Right cardiac atrium (tissue), 5 donors: Measurements from ENCODE around the gene IL36RN. TPM values are rescaled to one million over a fixed set of nuclear protein-coding genes. Genes with fewer than 3 reads are reported as not detected.

Source experiments
- ATAC-seq, 2 donors: fragments of 200-7000 bp; cut with Tn5 transposase; one replicate each; pipeline versions ENCODE4 v1.8.0 to v1.9.1; 2020; ENCODE audit warnings: moderate library complexity in 2 of 2, mild to moderate bottlenecking in 1 of 2
- DNase-seq, 3 donors: peaks; one replicate each; pipeline ENCODE4 v3.0.0-alpha.2; 2020
- H3K27ac ChIP-seq: one replicate; pipeline ENCODE4 v1.5.1; 2013; ENCODE audit warnings: mild to moderate bottlenecking, low read length, control low read depth, moderate library complexity
- H3K27me3 ChIP-seq: one replicate; pipeline ENCODE4 v1.6.1; 2013; ENCODE audit not compliant: control insufficient read depth, insufficient read depth
- H3K4me1 ChIP-seq: one replicate; pipeline ENCODE4 v1.6.1; 2013; ENCODE audit warnings: low read length; ENCODE audit not compliant: control insufficient read depth, insufficient read depth
- H3K4me3 ChIP-seq: one replicate; pipeline ENCODE4 v1.5.1; 2013; ENCODE audit warnings: low read length, control low read depth
- H3K9me3 ChIP-seq: one replicate; pipeline ENCODE4 v1.6.1; 2013; ENCODE audit warnings: low read length; ENCODE audit not compliant: control insufficient read depth
- WGBS: extraction: QIAGEN DNeasy Blood & Tissue Kit; methylation state at CpG from one replicate; pipeline ENCODE4 v1.1.7; 2013; 5-methylcytosine and 5-hydroxymethylcytosine counted together
- intact Hi-C, 4 donors: fragments of 100-400 bp; cut with DNase I; formaldehyde crosslinking; loops; one replicate each; pipeline versions ENCODE4 v1.11.0 to v1.14.0; 2022 to 2023
- polyA plus RNA-seq: library from polyadenylated mRNA; stranded (reverse); fragments of 200-250 nt; gene quantifications from one replicate; pipeline ENCODE4 v1.2.3, GENCODE V29; 2013
- total RNA-seq, 4 donors: library from RNA; stranded (reverse); fragmentation: NEBNext Ultra II Directional; extraction: Animal tissue kit (Norgen Biotek cat#: 25700); gene quantifications; one replicate each; pipeline ENCODE4 v1.2.1, GENCODE V29; 2021
- donor health status: healthy with polysubstance abuse.
- donor health status: DM: no; HTN: yes; CAD: no.
- donor health status: DM: no; HTN: no; CAD: no.
- donor health status: DM: no; HTN: yes; CAD: no; lungs with severe emphysema.
- donor health status: DM: yes; HTN: yes; CAD: no.

Gene IL36RN
- total and polyA plus RNA-seq, 5 donors: not detected

GRCh38 chr2:113050921-113051895 is 7.8 kb upstream of the IL36RN start:
- H3K27me3 ChIP-seq: no peaks in the 10 kb centered on the region
- H3K4me1 ChIP-seq: no peaks in the 10 kb centered on the region
- 93% methylated on average over 38 of the region's 38 CpGs for WGBS
- H3K9me3 ChIP-seq: no peaks in the 10 kb centered on the region
- intact Hi-C loops: no loop called here
- DNase-seq: peak in 1 of 3 donors; percentile 42
- no peak for ATAC-seq
- no peak overlapping the region for H3K27ac ChIP-seq
- H3K4me3 ChIP-seq: no peak overlapping the region

DNA sequence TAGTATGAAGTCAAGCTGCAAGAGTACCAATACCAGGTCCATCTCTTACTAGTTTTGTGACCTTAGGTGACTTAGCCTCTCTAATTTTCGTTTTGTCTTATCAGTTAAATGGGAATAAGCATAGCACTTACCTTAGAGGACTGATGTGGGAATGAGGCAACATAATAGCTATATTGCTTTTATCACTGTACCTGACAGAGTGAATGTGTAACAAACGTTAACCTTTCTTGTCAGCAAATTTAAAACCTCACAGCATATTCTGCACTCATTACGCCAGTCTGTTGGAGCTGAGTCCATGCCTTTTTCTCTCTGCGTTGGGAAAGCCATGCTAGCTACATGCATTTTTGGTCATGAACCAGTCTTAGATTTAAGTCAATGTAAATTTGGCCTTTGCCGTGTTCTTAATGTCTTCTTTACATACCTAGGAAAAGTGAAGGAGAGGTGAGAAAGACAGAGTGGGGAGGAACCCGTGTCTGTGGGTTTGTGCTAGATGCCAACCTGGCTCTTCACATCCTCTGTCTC is 6.5 kb upstream of the IL36RN start, which contains the start of gene IL36B:
Gene IL36B, minus strand, starts transcription at position 472 of the 522 bp plus-strand sequence.
- Histone ChIP-seq H3K27ac (no peak within 1 kb of the TSS), H3K4me3 (no peak within 1 kb of the TSS), H3K4me1 (no peaks in the 10 kb centered on the region), H3K27me3 (no peaks in the 10 kb centered on the region), H3K9me3 (no peaks in the 10 kb centered on the region)
- intact Hi-C loops: no loop called here
- ATAC-seq (no peak), DNase-seq (no peak)
- WGBS: 69% methylated on average over 6 of the region's 6 CpGs

- H3K4me3 ChIP-seq: no peak overlapping the region
- H3K27me3 ChIP-seq: no peaks in the 10 kb centered on the region
- intact Hi-C loops: no loop called here
- no peak for ATAC-seq
- H3K27ac ChIP-seq: no peak overlapping the region
- WGBS: 71% methylated on average over 3 of the region's 3 CpGs
- no peak for DNase-seq
- no peaks in the 10 kb centered on the region for H3K4me1 ChIP-seq
- H3K9me3 ChIP-seq: no peaks in the 10 kb centered on the region
Measured at GRCh38 chr2:113053666-113054065, 5.3 kb upstream of the IL36RN start.

- no peak for DNase-seq
- Histone ChIP-seq H3K4me1 (no peaks in the 10 kb centered on the region), H3K27ac (no peak overlapping the region), H3K27me3 (no peaks in the 10 kb centered on the region), H3K9me3 (no peaks in the 10 kb centered on the region), H3K4me3 (no peak overlapping the region)
- intact Hi-C loops: no loop called here
- ATAC-seq: no peak
Measured at GRCh38 chr2:113054066-113054465, 4.9 kb upstream of the IL36RN start.

GRCh38 chr2:113056521-113056920 is 2.5 kb upstream of the IL36RN start:
- DNase-seq: no peak
- WGBS: 62% methylated on average over 1 of the region's 1 CpG
- no peak for ATAC-seq
- no peak overlapping the region for H3K4me3 ChIP-seq
- no peaks in the 10 kb centered on the region for H3K27me3 ChIP-seq
- H3K4me1 ChIP-seq: no peaks in the 10 kb centered on the region
- no peak overlapping the region for H3K27ac ChIP-seq
- no peaks in the 10 kb centered on the region for H3K9me3 ChIP-seq
- intact Hi-C loops: no loop called here

DNA sequence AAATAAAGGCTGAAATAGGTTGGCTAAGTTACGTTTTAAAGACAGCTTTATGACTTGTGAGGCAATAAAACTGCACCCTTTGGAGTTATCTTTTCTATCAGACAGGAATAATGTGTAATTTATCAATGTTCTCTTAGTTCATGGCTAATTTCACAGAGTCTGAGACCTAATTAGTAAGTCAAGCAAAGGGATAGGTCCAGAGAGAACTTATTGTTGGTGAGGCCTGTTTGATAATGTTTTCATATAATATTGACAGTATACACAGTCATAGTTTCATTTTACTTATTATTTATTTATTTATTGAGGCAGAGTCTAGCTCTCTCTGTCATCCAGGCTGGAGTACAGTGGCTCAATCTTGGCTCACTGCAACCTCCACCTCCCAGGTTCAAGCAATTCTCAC is 1.9 kb upstream of the IL36RN start:
- intact Hi-C loops: no loop called here
- no peak for DNase-seq
- no peak for ATAC-seq
- 76% methylated on average over 1 of the region's 1 CpG for WGBS
- no peaks in the 10 kb centered on the region for H3K27me3 ChIP-seq
- H3K4me1 ChIP-seq: no peaks in the 10 kb centered on the region
- no peaks in the 10 kb centered on the region for H3K9me3 ChIP-seq
- no peak overlapping the region for H3K27ac ChIP-seq
- no peak overlapping the region for H3K4me3 ChIP-seq

DNA sequence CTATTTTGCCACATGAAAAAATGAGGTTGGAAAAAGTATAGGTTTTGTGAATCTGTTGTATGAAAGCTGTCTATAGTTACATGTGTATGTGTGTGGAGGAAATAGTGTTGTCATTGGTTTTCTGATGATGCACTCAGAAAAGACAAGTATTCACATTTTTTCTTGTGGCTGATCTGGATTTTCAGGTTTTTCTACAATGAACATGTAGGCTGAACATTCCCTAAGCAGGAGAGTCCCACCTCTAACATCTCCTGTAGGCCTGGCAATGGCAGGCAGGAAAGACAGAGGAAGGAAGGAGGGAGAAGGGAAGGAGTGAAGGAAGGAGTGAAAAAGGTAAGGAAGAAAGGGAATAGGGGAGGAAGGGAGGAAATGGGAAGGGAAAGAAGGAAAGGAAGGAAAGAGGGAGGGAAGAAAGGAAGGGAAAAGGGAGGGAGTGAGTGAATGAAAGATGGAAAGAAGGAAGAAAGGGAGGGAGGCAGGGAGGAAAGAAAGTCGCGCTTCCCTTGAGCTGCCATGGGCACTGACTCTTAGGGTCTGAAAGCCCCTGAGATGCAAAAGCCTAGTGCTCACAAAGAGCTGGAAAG is 495 bp upstream of the IL36RN start:
- no peaks in the 10 kb centered on the region for H3K27me3 ChIP-seq
- H3K4me3 ChIP-seq: no peak overlapping the region
- no peaks in the 10 kb centered on the region for H3K9me3 ChIP-seq
- no peak overlapping the region for H3K27ac ChIP-seq
- H3K4me1 ChIP-seq: no peaks in the 10 kb centered on the region
- intact Hi-C loops: no loop called here
- ATAC-seq (no peak), DNase-seq (no peak)
- WGBS: 65% methylated on average over 2 of the region's 2 CpGs

DNA sequence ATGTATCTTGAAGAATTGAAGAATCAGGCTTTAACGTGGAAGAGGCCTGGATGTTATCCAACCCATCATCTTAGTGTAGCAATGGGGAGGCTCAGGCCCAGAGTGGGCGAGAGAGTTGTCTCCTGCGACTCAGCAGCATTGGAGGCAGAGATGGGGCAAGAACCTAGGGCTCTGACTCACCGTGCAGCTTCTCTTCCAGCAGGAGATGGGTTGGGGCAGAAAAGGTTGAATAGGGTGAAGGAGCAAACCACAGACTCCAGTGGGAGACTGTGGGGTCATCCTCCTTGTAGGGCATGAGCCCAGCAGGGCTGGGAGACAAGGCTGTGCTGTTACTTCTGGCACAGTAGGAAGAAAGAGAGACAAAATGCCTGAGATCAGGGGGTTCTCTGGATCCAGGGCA is 1.4 kb downstream of the IL36RN start:
- no peak for ATAC-seq
- Histone ChIP-seq H3K4me3 (no peak overlapping the region), H3K9me3 (no peaks in the 10 kb centered on the region), H3K27ac (no peak overlapping the region), H3K27me3 (no peaks in the 10 kb centered on the region), H3K4me1 (no peaks in the 10 kb centered on the region)
- 75% methylated on average over 4 of the region's 4 CpGs for WGBS
- intact Hi-C loops: no loop called here
- no peak for DNase-seq

GRCh38 chr2:113060796-113061195 is 1.8 kb downstream of the IL36RN start:
- DNase-seq (no peak), ATAC-seq (no peak)
- no peaks in the 10 kb centered on the region for H3K9me3 ChIP-seq
- no peaks in the 10 kb centered on the region for H3K27me3 ChIP-seq
- 51% methylated on average over 1 of the region's 1 CpG for whole genome bisulfite sequencing
- no peak overlapping the region for H3K4me3 ChIP-seq
- H3K4me1 ChIP-seq: no peaks in the 10 kb centered on the region
- intact Hi-C loops: no loop called here
- H3K27ac ChIP-seq: no peak overlapping the region

DNA sequence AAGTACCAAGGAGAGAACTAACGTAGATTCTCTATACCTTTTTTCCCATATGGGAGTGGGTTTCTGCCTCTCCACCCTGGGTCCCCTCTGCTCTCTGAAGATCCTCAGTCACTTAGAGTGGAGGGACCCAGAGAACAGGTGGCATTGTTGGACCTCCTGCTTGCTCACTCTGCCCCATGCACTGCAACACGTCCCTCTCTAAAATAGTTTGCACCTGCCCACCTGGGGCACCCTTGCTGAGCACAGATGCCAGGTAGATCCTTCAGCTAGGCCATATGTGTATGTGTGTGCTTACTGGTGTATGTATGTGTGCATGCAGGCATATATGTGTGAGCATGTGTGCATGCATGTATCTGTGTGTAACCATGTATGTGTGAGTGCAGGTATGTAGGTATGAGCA is 2.2 kb downstream of the IL36RN start:
- intact Hi-C loops: no loop called here
- no peak for DNase-seq
- H3K4me1 ChIP-seq: no peaks in the 10 kb centered on the region
- ATAC-seq: no peak
- H3K27ac ChIP-seq: no peak overlapping the region
- H3K27me3 ChIP-seq: no peaks in the 10 kb centered on the region
- WGBS: 71% methylated on average over 2 of the region's 2 CpGs
- H3K9me3 ChIP-seq: no peaks in the 10 kb centered on the region
- no peak overlapping the region for H3K4me3 ChIP-seq
